Embryonic facial prominence (tissue), 1 donor: ENCODE measurements around the gene PEX10.
"Not testable (repeated sequence)": the region's sequence is repeated elsewhere in the genome, so short reads cannot be mapped to it uniquely, and the experiment has no call there.

Experiments
- DNase-seq: peaks from one replicate; pipeline ENCODE4 v3.0.0-alpha.2; 2016; ENCODE audit errors: extremely low spot score

The PEX10 gene

GRCh38 chr1:2443277-2444137, 31.1 kb upstream of the PEX10 start:
- DNase-seq, result no peak

DNA sequence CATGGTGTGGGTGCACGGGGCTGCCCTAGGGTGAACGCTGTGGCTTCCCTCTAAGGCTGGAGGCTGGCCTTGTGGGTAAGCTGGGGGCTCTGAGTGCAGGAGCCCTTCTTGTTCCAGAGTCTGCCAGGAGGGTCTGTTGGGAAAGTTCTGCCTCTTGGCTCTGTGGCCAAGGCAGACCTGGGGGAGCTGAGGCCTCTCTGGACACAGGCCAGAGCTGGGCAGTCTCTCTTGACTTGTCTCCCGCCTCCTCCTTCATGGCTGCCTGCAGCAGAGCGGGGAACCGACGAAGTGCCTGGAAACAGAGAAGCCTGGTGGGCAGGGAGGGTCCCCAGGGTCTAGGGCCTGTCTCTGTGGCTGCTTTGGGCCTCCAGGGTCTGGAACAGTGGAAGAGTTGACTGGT, 30.3 kb upstream of the PEX10 start:
- DNase-seq, result no peak

- DNase-seq, result no peak
Measured at GRCh38 chr1:2441746-2442145, 29.4 kb upstream of the PEX10 start.

GRCh38 chr1:2440346-2440745, 28.0 kb upstream of the PEX10 start:
- DNase-seq, result not testable (repeated sequence)

DNA sequence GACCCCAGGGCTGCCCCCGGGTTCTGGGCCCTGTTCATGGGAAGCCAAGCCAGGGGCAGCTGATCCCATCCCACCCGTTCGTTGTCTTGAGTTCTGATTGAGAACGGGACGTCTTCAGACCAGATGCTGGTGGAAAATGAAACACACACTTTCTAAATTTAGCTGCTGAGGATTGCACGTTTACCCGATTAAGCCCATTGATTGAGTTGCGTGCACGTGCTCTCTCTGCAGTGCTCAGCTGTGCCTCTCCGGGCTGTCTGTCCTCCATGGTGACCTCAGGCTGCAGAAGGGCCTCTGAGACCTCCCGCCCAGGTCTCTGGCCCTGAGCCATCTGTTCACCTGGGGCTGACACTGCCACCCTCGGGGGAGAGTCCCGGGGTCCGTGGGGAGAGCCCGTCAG, 27.0 kb upstream of the PEX10 start:
- no peak for DNase-seq

- no peak for DNase-seq
Measured at GRCh38 chr1:2438641-2439040, 26.3 kb upstream of the PEX10 start.

DNA sequence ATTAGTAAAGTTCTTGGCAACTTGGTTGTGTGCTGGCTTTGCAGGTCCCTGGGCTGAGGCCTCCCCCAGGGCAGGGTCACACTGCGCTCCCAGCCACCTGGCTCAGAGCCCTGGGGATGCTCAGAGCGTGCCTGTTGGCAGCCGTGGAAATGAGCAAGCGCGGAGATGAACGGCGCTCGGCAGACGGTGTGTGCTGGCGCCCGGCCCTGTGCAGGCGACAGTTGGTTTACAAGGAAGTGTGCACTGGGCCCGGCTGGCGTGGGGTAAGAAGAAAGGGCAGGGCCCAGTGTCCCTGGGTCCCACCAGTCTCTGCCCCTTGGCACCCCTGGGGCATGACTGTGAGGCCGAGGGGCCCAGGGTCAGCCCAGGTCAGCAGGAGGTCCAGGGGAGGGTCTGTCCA, 25.7 kb upstream of the PEX10 start:
- no peak for DNase-seq

GRCh38 chr1:2437617-2438016, 25.3 kb upstream of the PEX10 start:
- no peak for DNase-seq

DNA sequence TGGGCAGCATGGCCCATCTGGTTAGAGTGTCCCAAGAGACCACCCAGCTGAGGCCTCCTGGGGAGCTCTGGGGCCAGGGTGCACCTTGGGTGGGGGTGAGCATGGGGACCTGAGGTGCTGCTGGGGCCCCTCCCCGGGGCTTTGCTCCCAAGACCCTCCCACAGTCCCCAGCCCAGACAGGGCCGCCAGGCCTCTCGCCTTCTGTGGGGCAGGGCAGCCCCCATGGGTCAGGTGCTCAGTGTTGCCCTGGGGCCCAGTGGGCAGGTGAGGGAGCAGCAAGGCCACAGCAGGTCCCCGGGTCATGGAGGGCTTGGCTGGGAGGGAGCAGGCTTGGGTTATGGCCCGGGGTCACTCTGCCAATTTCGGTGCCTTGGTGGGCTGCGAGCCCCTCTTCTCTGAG, 24.5 kb upstream of the PEX10 start:
- DNase-seq, result no peak

GRCh38 chr1:2435746-2436355, 23.5 kb upstream of the PEX10 start:
- DNase-seq, result no peak

DNA sequence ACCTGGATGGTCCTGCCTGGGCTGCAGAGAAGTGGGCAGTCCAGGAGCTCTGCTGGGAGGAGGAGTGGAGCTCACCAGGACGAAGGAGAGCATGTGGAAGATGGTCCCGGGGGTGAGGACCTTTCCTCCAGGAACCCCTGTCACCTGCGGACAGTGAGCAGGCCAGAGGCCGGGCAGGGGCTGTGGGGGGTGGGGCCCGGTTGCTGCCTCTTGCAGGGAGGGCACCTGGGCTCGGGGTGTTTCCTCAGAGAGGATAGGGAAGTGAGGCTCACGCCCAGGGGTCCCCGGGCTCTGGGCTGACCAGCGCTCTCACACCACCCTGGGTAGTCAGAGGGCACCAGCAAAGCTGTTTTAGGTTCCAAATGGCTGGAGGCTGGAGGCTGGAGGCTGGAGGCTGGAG, 22.7 kb upstream of the PEX10 start:
- DNase-seq, result no peak

GRCh38 chr1:2433936-2434655, 21.7 kb upstream of the PEX10 start:
- no peak for DNase-seq

DNA sequence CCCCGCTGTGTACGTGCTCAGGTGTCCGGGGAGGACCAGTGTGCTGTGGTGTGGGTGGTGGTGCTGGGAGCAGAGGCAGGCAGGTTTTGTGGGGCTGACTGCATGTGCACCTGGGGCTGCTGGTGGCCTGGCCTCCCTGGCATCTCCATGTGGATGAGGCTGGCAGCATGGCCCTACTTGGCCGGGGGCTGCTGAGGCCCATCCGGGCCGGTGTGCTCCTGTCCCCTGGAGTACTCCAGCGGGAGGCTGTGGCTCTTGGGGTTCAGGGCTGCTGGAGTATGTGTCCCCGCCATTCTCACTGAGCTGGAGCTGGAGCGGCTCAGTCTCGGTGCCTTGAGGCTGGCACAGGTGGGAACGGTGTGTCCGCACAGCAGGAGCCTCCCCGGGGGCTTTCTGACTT, 20.8 kb upstream of the PEX10 start:
- DNase-seq, result no peak

- DNase-seq, result no peak
Measured at GRCh38 chr1:2432441-2432844, 20.1 kb upstream of the PEX10 start.

- DNase-seq, result no peak
Measured at GRCh38 chr1:2431518-2431917, 19.2 kb upstream of the PEX10 start.

GRCh38 chr1:2431103-2431502, 18.7 kb upstream of the PEX10 start:
- no peak for DNase-seq

GRCh38 chr1:2430592-2430973, 18.2 kb upstream of the PEX10 start:
- no peak for DNase-seq

DNA sequence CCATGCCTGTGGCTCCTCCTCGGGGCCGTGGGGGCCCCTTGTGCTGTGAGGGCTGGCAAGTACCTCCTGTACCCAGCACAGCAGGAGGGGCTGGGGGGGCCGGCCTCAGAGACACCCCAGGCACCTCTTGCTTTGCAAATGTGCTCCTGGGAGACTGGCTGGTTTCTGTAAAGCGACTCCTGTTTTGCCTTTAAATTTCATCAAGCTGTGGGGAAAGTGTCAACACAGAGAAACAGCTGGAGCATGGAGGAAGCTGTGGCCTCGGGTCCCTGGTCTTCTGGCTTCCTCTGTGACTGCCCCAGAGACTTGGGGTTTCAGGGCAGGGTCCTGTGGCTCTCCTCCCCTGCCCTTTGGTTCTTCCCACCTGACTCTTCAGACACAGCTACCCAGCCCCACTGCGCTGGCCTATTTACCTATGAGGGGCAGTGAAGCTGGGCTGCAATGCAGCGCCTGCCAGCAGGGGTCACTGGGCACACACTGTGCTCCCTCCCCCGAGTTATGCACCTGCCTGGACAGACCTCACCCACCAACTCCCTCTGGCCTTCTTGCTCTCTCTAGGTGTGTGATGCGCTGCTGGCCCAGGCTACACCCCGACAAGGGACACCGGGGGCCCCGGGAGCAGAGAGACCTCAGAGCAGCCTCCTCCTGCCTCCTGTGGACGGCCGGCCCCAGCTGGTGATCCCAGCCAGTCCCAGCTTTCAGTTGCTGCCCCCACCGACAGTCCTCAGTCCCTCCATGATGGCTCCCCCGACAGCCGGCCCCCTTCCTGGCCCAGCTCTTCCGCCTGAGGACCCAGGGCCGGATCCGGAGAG, 17.6 kb upstream of the PEX10 start:
- DNase-seq, result no peak

DNA sequence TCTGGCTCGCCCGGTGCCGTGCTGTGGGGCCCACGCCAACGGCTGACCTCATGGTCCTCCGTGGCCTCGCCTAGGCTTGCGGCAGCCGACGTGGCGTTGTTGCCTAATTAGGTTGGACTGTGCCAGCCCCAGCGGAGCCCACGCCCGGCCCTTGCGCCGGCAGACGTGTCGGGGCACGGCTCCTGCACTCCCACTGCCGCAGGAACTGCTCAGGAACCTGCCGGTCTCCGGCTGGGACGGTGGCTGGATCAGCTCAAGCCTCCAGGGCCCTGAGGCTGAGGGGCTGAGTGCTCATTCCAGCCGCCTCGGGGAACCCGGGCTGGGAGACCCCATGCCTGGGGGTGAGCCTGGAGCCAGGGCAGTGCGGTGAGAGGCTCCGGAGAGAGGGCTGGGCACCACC, 16.1 kb upstream of the PEX10 start:
- no peak for DNase-seq

- no peak for DNase-seq
Measured at GRCh38 chr1:2427976-2428375, 15.6 kb upstream of the PEX10 start.

- no peak for DNase-seq
Measured at GRCh38 chr1:2427051-2427450, 14.7 kb upstream of the PEX10 start.

DNA sequence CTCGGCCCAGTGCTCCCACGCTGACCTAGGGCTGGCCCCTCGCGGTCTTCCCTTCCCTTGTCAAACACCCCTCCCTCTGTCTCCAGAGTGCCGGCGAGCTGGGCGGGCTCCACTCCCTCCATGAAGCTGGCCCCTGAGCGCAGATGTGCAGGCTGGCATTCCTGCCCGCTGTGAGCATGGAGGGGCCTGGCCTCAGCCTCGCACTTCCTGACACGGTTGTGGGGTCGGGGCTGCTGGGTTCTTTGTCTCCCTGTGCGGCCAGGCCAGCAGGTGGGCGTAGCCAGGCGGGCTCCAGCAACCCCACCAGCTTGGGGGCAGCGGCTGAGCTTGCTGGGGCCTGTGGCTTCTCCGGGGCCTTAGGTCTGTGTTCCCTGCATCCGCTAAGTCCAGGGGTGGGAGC, 14.2 kb upstream of the PEX10 start:
- DNase-seq, result no peak
